Natural killer cell (primary cell): ENCODE data around the gene BRD9. TPM values are rescaled to one million over a fixed set of nuclear protein-coding genes. Genes with fewer than 3 reads are reported as not detected.
A peak's percentile ranks its signal among the peaks of the same experiment; 100 is the strongest.

ENCODE experiments used
- ATAC-seq, 3 donors: fragments of 150-1000 bp in 2 of 3; fragments of 200-7000 bp in 1 of 3; cut with Tn5 transposase; 1 replicate in 1 of 3; 2 replicates in 2 of 3; pipeline ENCODE4 v1.10.0; 2021; ENCODE audit warnings: mild to moderate bottlenecking in 2 of 3, moderate library complexity in 2 of 3
- DNase-seq, 2 donors: peaks; one replicate each; pipeline versions ENCODE4 v3.0.0 to v3.0.0-alpha.2; 2013 to 2021; ENCODE audit warnings: mixed read lengths in 1 of 2
- H3K27ac ChIP-seq: one replicate; pipeline ENCODE4 v1.5.1; 2013; ENCODE audit warnings: mild to moderate bottlenecking, low read length
- H3K27me3 ChIP-seq: one replicate; pipeline ENCODE4 v1.6.1; 2013; ENCODE audit warnings: low read length; ENCODE audit not compliant: control insufficient read depth, insufficient read depth
- H3K36me3 ChIP-seq: one replicate; pipeline ENCODE4 v1.6.1; 2013; ENCODE audit warnings: low read length; ENCODE audit not compliant: control insufficient read depth, insufficient read depth
- H3K4me1 ChIP-seq: one replicate; pipeline ENCODE4 v1.6.1; 2013; ENCODE audit warnings: low read length; ENCODE audit not compliant: control insufficient read depth, insufficient read depth
- H3K4me3 ChIP-seq: one replicate; pipeline ENCODE4 v1.5.1; 2013; ENCODE audit warnings: low read length
- H3K9me3 ChIP-seq: one replicate; pipeline ENCODE4 v1.6.1; 2013; ENCODE audit warnings: low read length; ENCODE audit not compliant: control insufficient read depth, insufficient read depth
- H3K27ac Mint-ChIP-seq, 2 donors: one replicate each; pipeline ENCODE4 v1.8.0; 2022; ENCODE audit warnings: mild to moderate bottlenecking in 2 of 2, mixed read lengths in 2 of 2, moderate library complexity in 1 of 2
- H3K27me3 Mint-ChIP-seq, 2 donors: one replicate each; pipeline ENCODE4 v1.8.0; 2022; ENCODE audit warnings: low read depth in 2 of 2, mixed read lengths in 2 of 2
- H3K36me3 Mint-ChIP-seq: one replicate; pipeline ENCODE4 v1.8.0; 2022; ENCODE audit warnings: mixed read lengths
- H3K4me1 Mint-ChIP-seq, 2 donors: one replicate each; pipeline ENCODE4 v1.8.0; 2022; ENCODE audit warnings: mixed read lengths in 2 of 2
- H3K4me3 Mint-ChIP-seq: one replicate; pipeline ENCODE4 v1.8.0; 2022; ENCODE audit warnings: mild to moderate bottlenecking, moderate library complexity, mixed read lengths
- H3K9me3 Mint-ChIP-seq, 2 donors: one replicate each; pipeline ENCODE4 v1.8.0; 2022; ENCODE audit warnings: mixed read lengths in 2 of 2
- CTCF ChIP-seq: fragments of 200-600 bp; IDR thresholded peaks from one replicate; pipeline ENCODE4 v1.8.0; 2022; ENCODE audit warnings: antibody characterized with exemption
- WGBS: methylation state at CpG from one replicate; pipeline ENCODE4 v1.1.7; 2013; ENCODE audit warnings: missing lambda C conversion rate; ENCODE audit not compliant: insufficient coverage; 5-methylcytosine and 5-hydroxymethylcytosine counted together
- intact Hi-C: fragments of 100-400 bp; cut with micrococcal nuclease; formaldehyde crosslinking; loops from one replicate; pipeline ENCODE4 v1.14.2; 2022
- total RNA-seq, 4 donors: library from RNA; stranded (reverse); fragments of 120-200 nt in 1 of 4; gene quantifications; one replicate each; pipeline versions ENCODE4 v1.2.3 to v1.2.4, GENCODE V29; 2013 to 2022

Gene BRD9
- total RNA-seq, 3 donors from 2014 or later (not counting 1 experiment from before 2014, with no cell fraction given), result 59.7 to 80.0 (median 76.0) TPM

- H3K36me3 Mint-ChIP-seq, result no peaks in the 10 kb centered on the region
- Histone ChIP-seq H3K4me1 (peaks cover 14% of the 10 kb centered on the region), H3K27me3 (no peaks in the 10 kb centered on the region), H3K36me3 (peaks cover 15% of the 10 kb centered on the region), H3K9me3 (no peaks in the 10 kb centered on the region), H3K27ac (no peak overlapping the region), H3K4me3 (no peak overlapping the region)
- WGBS, result 94% methylated on average over 16 of the region's 16 CpGs
- ATAC-seq, result no peak
- peaks cover 0 to 13% of the 10 kb centered on the region in 2 donors for H3K4me1 Mint-ChIP-seq
- no peaks in the 10 kb centered on the region for H3K9me3 Mint-ChIP-seq
- no peaks in the 10 kb centered on the region for H3K27me3 Mint-ChIP-seq
- no peak for TF ChIP-seq CTCF
- no peak overlapping the region for H3K27ac Mint-ChIP-seq
- no peak for DNase-seq
- H3K4me3 Mint-ChIP-seq, result no peak overlapping the region
- intact Hi-C loops, result no loop called here
Measured at GRCh38 chr5:859391-859790, 33.2 kb downstream of the BRD9 start.

- Histone ChIP-seq H3K27ac (no peak overlapping the region), H3K4me3 (no peak overlapping the region), H3K4me1 (peaks cover 14% of the 10 kb centered on the region), H3K27me3 (no peaks in the 10 kb centered on the region), H3K9me3 (no peaks in the 10 kb centered on the region), H3K36me3 (peaks cover 10% of the 10 kb centered on the region)
- intact Hi-C loops, result no loop called here
- no peaks in the 10 kb centered on the region for H3K9me3 Mint-ChIP-seq
- TF ChIP-seq CTCF, result no peak
- H3K27ac Mint-ChIP-seq, result peak overlapping the region in 1 of 2 donors; percentile 60
- 87% methylated on average over 11 of the region's 11 CpGs for WGBS
- no peak for ATAC-seq
- peaks cover 0 to 13% of the 10 kb centered on the region in 2 donors for H3K4me1 Mint-ChIP-seq
- no peaks in the 10 kb centered on the region for H3K36me3 Mint-ChIP-seq
- no peaks in the 10 kb centered on the region for H3K27me3 Mint-ChIP-seq
- H3K4me3 Mint-ChIP-seq, result no peak overlapping the region
- DNase-seq, result no peak
Measured at GRCh38 chr5:858726-859125, 33.9 kb downstream of the BRD9 start.

- H3K9me3 ChIP-seq, result no peaks in the 10 kb centered on the region
- H3K4me1 ChIP-seq, result peaks cover 13% of the 10 kb centered on the region
- H3K4me3 ChIP-seq, result no peak overlapping the region
- H3K27me3 ChIP-seq, result no peaks in the 10 kb centered on the region
- H3K27ac Mint-ChIP-seq, result no peak overlapping the region
- 78% methylated on average over 16 of the region's 16 CpGs for WGBS
- no peaks in the 10 kb centered on the region for H3K36me3 ChIP-seq
- no peaks in the 10 kb centered on the region for H3K36me3 Mint-ChIP-seq
- H3K27ac ChIP-seq, result no peak overlapping the region
- no peak for DNase-seq
- no peak overlapping the region for H3K4me3 Mint-ChIP-seq
- ATAC-seq, result peak in 2 of 3 donors; percentile 13 to 43
- peaks cover 8 to 11% of the 10 kb centered on the region in 2 donors for H3K27me3 Mint-ChIP-seq
- intact Hi-C loops, result no loop called here
- TF ChIP-seq CTCF, result no peak
- H3K9me3 Mint-ChIP-seq, result no peaks in the 10 kb centered on the region
- peaks cover 0 to 13% of the 10 kb centered on the region in 2 donors for H3K4me1 Mint-ChIP-seq
Measured at GRCh38 chr5:856531-857425, 35.8 kb downstream of the BRD9 start.
